Fibroblast of the conjunctiva (primary cell): ENCODE data around the gene COG7.

Source experiments
- DNase-seq: peaks from one replicate; pipeline ENCODE4 v3.0.0-alpha.2; 2010; ENCODE audit warnings: low read depth

Gene COG7

GRCh38 chr16:23359092-23359760 lies 93.8 kb downstream of the COG7 start:
- DNase-seq, result no peak

- DNase-seq, result no peak
Measured at GRCh38 chr16:23357761-23358290, 95.2 kb downstream of the COG7 start.

GRCh38 chr16:23356941-23357340 lies 96.0 kb downstream of the COG7 start:
- DNase-seq, result no peak

- DNase-seq, result no peak
Measured at GRCh38 chr16:23355106-23355670, 97.8 kb downstream of the COG7 start.

- DNase-seq, result no peak
Measured at GRCh38 chr16:23354246-23354645, 98.7 kb downstream of the COG7 start.

GRCh38 chr16:23353440-23353839 lies 99.5 kb downstream of the COG7 start:
- no peak for DNase-seq

- DNase-seq, result no peak
Measured at GRCh38 chr16:23351360-23351759, 101.6 kb downstream of the COG7 start.

- no peak for DNase-seq
Measured at GRCh38 chr16:23348579-23349469, 104.2 kb downstream of the COG7 start.

- DNase-seq, result no peak
Measured at GRCh38 chr16:23345237-23345636, 107.8 kb downstream of the COG7 start.

GRCh38 chr16:23343643-23344612 lies 109.1 kb downstream of the COG7 start:
- no peak for DNase-seq

GRCh38 chr16:23342083-23342640 lies 110.8 kb downstream of the COG7 start:
- DNase-seq, result no peak

GRCh38 chr16:23339787-23340186 lies 113.2 kb downstream of the COG7 start:
- DNase-seq, result no peak
